HG03108 (cell line): Measurements from ENCODE around the gene RPL22.

Source experiments
- ATAC-seq: cut with Tn5 transposase; IDR thresholded peaks from one replicate; pipeline ENCODE4 v1.9.1; 2021; ENCODE audit warnings: moderate library complexity; ENCODE audit not compliant: unreplicated experiment

The RPL22 gene

DNA sequence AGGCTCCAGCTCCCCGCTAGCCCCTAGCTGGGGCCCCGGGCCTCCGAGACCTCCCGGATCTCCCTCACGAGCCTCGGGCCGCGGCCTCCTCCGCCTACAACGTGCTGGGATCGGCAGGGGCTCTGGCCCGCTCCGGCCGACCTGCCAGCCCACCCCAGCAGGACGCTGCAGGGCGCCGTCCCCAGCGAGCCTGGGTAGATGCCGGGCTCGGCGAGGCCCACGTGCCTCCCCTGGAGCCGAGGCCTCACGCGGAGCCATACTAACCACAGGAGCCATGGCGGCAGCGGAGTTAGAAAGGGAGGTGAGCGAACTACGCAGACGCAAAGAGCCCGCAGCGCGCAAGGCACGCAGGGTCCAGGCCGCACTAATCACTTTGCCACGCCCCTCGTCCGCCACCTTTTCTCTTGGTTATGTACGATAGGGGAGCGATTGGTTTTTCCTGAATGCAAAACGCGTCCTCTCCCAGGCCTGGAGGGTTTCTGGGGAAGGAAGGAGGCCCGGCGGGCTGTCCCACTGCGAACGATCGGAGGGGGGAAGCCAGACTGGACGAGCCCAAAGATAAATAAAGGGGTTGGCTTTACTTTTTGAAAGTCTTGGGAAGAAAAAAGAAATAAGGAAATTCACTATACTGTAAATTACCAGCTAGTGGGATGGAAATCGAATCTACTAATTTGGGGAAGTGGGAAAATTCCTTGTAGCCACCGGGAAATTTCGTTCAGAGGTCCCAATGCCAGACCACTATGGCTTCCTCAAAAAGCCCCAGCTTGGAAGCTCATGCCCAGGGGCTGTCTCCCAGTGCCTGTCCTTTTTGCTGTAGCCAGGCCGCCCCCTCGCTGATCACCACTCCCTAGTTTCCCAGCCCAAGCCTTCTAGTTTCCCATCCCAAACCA, at the start of gene RPL22:
Gene RPL22 (minus strand): TSS at position 298 of the 890 bp plus-strand sequence. CDS start 22 bp downstream, at position 276.
- peak; percentile 94 for ATAC-seq

DNA sequence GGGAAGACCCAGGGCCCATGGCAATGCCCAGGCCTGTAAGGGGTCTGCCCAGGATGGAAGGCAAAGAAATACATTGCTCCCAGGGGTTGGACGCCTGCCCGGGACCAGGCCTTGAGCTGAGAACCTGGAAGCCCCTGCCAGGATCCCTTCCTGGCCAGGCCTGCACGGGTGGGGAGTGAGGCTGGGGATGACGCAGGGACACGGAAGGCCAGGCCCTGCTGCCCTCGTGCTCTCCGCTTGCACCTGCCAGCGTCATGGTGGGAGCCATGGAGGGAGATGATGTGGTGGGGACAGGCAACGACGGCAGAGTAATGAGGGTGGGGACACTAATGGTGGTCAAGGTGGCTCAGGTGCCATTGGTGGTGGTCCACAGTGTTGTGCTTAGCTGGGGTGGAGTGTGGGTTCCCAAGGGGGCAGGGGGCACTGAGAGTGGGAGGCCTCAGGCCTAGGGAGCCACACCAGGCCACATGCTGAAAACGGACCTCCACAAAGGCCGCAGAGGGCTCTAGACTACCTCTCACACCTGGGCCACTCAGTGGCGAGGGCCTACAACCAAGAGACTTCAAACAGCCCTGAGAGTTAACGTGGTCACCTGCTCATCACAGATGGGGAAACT, 48.9 kb upstream of the RPL22 start:
- no peak for ATAC-seq

- no peak for ATAC-seq
Observed at GRCh38 chr1:6247651-6248050, 48.3 kb upstream of the RPL22 start.

GRCh38 chr1:6246497-6247467, 47.4 kb upstream of the RPL22 start:
- ATAC-seq: no peak

DNA sequence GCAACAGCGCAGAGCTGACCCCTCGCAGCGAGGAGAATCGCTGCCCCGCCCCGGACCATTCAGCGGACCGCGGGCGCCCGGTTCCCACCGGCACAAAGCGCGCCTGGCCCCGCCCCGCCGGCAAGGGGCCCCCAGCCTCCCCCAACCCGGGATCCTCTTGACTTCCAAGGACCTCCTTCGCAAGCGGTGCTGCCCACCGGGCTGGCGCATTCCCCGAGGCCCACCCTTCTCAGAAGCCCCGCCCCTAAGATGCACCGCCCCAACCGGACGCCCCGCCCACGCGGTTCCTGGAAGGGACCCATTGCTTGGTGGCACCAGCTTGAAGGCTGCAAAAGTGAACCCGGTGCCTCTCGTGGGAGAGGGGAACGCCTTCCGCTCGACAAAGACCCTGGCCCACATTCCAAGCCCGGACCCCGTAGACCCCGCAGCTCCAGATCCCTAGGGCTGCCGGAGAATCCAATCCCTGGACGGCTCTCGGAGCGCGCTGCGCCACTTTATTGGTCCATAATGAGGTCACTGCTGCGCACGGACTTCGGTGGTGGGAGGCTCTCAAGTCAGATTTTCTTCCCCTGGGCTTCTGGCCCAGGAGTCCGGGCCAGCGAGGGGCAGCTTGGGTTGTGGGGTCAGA, 46.6 kb upstream of the RPL22 start:
- no peak for ATAC-seq

DNA sequence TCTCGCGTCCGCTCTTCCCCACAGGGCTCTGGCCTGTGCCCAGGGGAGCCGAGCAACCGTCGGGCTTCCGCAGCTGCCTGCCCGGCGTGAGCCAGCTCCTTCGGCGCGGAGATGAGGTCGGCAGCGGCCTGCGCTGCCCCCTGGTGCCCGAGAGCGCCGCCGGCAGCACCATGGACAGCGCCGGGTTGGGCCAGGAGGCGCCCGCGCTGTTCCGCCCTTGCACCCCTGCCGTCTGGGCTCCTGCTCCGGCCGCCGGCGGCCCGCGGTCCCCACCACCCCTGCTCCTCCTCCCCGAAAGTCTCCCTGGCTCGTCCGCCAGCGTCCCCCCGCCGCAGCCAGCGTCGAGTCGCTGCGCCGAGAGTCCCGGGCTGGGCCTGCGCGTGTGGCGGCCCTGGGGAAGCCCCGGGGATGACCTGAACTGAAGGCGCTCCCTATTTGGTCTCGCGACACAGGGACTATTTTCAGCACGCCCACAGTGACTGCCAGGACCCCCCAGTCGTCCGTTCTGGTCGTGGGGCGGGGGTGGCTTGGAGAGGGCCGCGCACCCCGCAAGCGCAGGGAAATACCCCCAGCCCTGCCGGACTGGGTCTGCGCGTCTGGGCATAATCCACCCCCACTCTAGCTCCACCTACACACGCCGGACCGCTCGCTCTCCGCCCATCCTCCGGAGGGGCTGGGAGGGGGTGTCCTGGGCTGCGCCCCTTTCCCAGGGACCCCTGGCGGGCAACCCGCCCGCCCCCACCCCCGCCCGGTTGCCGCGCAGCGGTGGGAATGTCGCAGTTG, 45.9 kb upstream of the RPL22 start:
- peak; percentile 45 for ATAC-seq

DNA sequence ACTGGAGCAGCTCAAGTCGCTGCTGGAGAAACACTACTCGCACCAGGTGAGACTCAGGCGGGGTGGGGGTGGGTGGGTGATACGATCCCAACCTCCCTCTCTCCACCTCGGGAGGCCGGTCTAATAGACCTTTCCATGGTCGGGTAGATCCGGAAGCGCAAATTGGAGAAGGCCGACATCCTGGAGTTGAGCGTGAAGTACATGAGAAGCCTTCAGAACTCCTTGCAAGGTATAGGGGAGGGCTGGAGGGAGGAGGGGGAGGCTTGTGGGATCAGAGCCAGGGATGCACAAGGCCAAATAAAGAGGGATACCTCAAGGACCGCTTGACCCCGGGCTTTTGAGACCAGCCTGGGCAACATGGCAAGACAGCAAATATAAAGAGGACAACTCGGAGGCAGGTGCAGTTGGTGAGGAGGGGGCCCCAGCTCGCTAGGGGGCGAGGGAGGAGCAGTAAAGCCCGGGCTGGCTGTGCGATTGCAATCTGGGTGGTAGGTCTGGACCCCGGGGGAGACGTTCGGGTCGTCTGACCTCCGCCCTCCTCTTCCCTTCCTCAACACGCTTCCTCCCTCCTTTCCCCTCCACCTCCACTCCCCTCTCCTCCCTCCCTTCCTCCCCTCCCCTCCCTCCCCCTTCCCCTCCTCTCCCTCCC, 45.1 kb upstream of the RPL22 start:
- ATAC-seq: no peak

- ATAC-seq: no peak
Observed at GRCh38 chr1:6243993-6244392, 44.6 kb upstream of the RPL22 start, which contains the start of gene HES3. Gene HES3, plus strand, starts transcription at chr1:6244179. Its CDS starts 187 bp downstream, at chr1:6244366.

GRCh38 chr1:6243053-6243834, 43.8 kb upstream of the RPL22 start:
- ATAC-seq: no peak

DNA sequence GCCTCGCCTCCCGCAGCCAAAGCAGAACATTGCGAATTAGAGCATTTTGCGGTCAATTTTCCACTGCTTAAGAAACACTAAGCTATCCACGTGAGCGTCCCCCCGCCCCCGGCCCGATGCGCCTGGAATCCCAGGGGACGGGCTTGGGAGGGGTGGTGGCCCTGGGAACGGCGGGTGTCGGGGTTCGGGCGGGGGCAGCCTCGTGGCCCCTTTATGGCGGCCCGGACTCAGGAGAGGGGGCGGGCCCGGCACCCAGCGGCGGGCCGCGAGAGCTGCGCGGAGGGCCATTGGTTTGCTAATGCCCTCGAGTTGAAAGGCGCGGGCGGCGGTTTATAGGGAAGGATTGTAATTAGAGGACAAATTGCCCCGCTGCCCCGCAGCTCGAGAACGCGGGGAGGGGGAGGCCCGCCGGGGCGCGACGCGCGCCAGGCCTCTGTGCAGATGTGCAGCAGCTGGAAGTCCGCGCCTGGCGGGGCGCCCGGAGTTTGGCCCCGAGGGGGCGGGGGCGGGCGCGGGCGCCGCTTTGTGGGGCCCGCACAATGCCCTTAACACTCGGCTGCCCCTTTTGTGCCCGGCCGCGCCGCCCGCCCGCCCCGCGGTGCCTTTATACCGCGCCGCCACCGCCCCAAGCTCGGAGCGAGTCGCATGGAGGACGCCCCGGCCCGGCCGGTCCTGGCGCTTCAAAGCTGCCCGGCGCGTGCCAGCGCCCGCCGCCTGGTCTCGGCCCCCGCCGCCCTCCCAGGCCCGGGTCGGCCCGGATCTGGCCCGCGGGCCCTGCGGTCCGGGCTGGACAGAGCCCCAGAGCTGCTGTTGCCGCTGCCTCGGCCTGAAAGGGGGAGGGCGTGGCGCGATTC, 42.7 kb upstream of the RPL22 start:
- no peak for ATAC-seq

- ATAC-seq: no peak
Observed at GRCh38 chr1:6241107-6241886, 41.9 kb upstream of the RPL22 start.

DNA sequence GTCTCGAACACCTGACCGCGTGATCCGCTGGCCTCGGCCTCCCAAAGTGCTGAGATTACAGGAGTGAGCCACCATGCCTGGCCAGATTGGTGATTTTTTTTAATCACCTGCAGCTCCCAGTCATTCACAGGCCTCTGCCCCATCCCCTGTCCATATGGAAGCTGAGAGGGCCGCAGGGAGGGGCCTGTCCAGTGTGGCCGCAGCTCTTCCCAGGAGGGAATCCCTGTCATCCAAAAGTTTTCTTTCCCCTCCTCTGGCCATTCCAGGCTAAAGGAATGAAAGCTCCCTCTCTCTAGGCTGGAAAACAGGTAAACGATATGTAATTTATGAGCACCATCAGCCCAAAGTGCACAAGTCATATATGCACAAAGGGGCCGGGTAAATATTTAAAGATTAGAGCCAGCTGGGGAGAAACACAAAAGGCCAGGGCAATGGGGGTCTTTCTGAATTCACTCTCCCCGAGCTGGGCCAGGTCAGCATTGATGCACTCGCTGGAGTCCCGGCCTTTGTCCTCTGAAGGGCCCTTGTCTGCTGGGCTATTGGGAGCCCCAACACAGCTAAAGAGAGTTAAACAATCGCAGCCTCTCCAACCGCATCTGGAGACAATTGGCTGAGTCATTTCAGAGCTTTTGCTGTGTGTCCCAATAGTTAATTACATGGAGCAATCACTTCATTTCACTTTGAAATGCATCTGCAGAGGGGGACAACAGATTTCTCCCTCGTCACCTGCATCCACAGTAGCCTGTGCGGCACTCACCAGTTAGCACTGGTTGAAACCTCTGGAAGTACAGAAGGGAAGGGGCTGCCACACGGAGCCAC, 40.8 kb upstream of the RPL22 start:
- no peak for ATAC-seq

GRCh38 chr1:6239213-6239752, 39.9 kb upstream of the RPL22 start:
- no peak for ATAC-seq

GRCh38 chr1:6237093-6237492, 37.7 kb upstream of the RPL22 start:
- ATAC-seq: no peak

DNA sequence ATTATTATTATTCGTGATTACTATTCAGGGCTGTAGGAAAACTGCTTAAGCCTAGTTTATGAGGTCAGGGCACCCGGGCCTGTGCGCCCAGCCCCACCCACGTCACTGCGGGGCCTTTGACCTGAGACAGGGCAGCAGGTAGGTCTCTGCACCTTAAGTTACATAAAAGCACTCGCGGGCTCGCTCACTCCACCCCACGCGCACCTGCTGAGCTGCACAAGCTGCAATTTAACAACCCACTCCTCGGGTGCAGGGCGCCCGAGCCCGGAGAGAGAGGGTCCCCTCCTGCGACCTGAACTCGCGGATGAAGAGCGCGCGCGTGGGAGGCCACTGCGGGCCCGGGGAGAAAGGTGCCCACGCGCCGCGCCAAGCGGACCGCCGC, 35.9 kb upstream of the RPL22 start:
- peak; percentile 15 for ATAC-seq
